ENCODE measurements around the gene TGFBR3.
"Not testable (repeated sequence)": the region's sequence is repeated elsewhere in the genome, so short reads cannot be mapped to it uniquely, and the experiment has no call there.

Gene TGFBR3

DNA sequence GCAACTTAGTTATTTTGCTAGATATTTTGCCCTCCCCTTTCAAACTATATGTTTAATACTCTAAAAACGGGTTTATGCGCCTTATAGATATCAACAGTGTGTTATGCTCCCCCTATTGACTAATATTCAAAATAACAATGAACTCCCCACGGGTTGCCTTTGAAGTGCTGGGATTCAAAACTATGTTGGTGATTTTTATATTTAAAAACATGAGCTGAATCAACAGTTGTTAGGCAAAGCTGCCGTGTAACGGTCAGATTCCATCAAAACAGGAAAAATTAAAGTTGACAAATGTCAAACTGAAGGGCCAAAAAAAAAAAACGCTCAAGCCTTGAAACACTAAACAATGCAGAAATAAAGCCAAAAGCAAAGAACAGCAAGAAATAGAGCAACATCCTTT, 2.5 kb downstream of the TGFBR3 start:
- DNase-seq (ENCODE audit: low read depth), result no peak

DNA sequence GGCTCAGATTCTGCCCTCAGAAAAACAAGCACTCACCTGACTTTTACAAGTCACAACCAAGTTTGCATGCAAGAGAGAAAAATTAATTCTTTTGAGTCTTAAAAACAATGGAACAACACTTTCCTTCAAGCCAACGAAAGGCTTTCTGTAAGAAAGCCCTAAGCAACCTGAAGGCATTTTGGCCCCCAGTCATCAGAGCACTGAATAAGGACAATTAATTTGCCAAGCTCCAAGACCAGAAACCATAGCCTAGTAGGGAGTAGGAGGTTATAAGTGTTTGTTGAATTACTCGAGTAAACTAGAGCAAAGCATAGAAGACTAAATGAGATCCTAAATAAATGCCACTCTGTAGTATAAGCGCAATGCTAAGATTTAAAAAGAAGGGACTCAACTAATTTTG, 4.7 kb downstream of the TGFBR3 start:
- no peak for DNase-seq (ENCODE audit: low read depth)

DNA sequence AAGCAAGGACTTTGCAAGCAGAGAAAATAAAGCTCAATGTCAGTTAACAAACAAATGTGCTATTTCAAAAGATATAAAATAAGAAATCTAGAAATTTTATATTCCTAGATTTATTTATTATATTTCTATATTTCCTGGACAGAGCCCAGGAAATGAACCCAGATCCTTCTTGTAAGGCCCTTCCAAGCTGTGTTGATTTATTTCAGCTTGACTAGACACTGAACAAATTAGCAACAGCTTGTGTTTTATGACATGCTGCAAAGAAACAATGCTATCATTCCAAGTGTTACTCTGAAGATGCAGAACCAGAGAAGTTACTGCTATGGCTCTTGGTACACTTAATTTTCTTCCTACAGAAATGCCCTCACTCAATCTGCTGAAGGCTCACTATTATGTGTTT, 6.2 kb downstream of the TGFBR3 start:
- DNase-seq (ENCODE audit: low read depth), result no peak

DNA sequence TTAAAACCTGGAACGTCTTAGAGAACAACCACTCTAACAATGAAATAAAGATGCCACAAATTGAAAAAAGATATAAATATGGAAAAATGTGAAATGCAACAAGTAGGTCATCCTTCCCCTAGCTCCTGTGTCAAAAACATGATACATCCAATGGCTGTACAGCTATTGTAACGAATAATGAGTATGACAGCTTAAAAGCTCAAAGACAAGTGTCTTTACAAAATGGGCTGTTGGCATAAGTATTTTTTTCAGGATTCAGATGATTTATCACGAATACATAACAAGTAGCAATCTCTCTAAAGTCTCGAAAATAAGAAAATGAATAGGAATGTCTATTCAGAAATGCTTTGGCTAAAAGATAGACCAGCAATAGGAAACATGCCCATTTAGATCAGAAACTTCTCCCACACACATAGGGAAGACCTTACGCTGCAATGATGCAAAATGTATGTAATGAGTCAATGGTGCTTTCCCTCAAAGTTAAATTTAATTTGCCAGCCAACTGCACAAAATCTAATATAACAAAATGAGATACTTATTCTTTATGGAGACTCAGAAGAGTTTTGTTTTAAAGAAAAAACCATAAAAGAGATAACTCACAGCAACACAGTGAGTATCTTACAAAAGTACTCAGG, 8.3 kb downstream of the TGFBR3 start:
- DNase-seq (ENCODE audit: low read depth), result no peak

DNA sequence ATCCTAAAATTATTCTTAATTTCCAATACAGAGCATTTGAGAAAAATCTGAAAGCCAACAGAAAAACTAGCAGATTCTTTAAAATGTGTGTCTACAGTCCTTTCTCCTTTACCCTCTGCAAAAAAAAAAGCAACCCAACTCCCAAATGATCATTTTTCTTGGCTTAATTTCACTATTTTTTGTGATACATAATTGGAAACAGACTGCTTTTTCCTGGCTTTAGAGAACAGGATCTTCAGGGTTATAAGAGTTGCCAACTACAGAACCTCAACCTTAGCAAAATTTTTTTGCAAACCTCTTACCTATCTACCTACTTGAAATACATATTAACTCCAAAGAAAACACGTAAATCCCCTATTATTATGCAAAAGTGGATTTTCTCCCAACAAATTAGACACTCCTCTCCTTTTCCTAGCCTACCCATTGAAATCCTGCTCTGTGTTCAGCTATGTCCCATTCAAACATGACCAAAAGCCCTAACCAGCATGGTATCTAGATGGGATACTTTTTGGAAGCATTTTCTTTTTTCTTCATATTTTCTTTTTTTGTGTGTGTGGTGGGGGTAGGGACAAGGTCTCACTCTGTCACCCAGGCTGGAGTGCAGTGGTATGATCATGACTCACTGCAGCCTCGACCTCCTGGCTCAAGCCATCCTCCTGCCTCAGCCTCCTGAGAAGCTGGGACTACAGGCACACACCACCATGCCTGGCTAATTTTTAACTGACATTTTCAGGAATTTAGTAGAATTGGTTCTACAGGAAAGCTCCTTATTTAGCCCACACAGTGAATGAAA, 9.0 kb downstream of the TGFBR3 start:
- DNase-seq (ENCODE audit: low read depth), result no peak

DNA sequence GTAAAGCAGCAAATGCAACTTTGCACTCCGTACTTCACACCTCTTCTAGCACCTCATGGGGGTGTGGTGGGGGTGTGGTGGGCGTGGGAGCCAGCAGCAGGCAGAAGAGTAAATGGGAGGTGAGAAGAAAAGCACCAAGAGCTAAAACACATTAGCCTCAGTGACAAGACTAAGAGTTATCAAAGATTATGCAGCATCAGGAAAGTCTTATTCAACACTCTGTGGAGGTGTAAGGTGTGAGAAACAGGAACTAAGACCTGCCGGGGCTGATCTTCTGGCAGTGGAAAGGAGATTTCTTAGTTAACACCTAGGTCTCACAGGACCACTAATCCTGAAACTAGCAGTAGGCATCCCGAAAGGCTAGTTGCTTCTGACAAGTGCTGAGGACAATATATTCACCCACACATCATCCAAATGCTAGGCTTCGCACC, 9.9 kb downstream of the TGFBR3 start:
- DNase-seq (ENCODE audit: low read depth), result no peak

DNA sequence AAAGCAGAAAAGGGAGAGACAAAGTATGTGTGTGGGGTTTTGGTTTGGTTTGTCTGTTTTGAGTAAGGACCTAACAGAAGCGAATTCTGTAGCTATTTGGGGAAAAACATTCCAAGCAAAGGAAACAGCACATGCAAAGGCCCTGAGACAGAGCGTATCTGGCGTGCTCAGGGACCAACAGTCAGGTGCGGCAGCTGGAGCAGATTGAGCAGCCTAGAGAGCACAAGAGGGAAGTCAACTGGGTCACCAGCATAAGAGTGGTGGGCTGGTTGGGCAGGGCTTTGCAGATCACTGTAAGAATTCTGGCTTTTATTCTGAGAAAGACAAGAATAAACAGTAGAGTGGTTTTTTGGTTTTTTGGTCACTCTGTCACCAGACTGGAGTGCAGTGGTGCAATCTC, 11.8 kb downstream of the TGFBR3 start:
- no peak for DNase-seq (ENCODE audit: low read depth)

DNA sequence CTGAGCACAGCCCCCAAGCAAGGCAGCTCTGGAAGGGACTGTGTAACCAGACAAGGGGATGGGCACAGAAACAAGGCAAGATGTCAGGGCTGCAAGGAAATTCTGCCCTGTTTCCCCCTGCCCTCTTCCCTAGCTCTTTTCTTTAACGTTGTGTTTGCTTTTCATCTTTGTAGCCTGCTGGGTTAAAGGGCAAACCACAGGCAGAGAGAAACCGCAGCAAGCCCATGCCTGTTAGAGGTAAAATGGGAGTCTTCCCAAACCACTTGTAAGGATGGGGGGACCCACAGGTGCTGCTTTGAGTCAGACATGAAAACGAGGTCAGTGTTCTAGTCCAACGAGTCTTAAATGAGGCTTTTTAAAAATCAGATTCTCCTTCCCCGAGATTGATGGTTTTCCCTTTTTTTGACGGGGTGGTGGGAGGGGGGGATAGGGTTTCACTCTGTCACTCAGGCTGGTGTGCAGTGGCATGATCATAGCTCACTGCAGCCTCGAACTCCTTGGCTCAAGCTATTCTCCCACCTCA, 13.3 kb downstream of the TGFBR3 start:
- DNase-seq (ENCODE audit: low read depth), result no peak

DNA sequence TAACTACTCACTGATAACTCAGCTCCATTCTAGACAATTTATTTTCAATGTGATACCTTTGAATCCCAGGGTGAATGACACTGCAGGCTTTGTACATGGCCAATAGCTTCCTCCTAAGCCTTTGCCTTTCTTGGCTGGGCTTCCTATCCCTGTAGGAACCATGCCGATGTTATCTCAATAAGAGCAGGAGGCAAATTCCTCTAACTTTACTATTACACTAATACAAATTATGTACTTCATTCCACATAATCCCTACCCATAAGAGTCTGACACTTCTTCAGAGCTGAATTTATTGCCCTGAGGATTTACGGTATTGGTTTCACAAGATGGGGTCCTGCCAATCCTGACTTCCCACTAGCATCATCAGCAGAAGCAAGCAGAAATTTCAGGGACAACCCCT, 14.0 kb downstream of the TGFBR3 start:
- no peak for DNase-seq (ENCODE audit: low read depth)

DNA sequence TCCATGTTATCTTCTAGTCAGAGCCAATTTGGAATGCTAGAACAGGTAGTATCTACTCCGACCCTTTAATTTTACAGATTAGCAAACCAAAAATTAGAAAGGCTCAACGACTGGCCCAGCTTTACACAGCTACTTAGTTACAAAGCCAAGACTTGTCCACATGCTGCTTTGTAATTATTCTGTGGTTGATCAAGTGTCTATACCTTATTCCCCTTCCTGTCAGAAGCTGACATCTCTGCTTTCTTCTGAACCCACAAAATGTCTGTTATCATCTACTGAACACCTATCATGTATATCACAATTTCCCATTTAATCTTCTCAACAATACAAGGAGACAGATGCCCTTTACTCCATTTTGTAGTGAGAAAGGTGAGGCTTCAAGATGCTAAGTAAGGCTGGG, 15.6 kb downstream of the TGFBR3 start:
- DNase-seq (ENCODE audit: low read depth), result no peak

DNA sequence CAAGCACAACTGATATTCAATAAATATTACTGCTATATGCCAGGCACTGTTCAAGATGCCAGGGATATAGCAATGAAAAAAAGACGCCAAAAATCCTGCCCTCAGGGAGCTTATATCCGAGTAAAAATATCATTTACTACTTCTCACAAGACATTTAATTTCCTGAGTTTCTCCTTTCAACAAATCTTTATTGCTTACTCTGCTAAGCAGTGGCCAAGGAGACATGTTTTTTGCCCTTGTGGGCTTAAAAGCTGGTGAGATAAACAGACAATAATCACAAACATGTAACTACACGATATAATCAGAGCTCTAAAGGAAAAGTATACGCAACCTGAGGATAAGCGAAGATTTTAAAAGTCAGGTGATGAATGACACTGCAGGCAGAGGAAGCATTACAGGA, 19.5 kb downstream of the TGFBR3 start:
- DNase-seq (ENCODE audit: low read depth), result no peak

DNA sequence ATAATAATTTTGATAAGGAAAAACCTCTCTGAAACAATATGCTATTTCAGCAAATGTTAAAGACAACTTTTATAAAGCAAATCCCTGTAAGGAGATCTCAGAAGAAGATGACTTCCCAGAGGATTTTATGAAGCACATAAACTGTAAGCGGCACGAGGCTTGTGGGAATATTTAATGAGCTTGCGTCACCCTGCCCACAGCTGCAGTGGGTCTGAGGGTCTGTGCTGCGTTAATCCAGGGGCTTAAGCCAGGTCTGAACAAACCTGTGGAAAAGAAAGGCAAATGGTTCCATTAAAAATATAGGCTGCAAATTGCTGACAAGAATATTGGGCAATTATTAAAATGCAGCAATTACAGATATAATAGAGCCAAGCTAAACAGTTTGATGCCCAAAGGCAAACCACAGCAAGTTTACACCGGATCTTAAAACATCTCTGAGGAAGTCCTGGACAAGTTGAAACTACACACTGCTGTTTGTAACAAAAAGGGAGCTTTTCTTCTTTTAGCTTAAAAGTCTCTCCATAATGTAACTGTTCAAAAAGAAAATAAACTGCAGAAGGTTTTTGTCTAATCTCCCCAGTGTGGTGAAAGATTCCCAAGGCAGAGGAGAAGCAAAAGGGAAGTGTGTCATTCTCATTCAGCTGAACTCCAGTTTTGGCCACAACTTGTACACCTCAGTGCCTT, 21.8 kb downstream of the TGFBR3 start:
- DNase-seq (ENCODE audit: low read depth), result no peak

DNA sequence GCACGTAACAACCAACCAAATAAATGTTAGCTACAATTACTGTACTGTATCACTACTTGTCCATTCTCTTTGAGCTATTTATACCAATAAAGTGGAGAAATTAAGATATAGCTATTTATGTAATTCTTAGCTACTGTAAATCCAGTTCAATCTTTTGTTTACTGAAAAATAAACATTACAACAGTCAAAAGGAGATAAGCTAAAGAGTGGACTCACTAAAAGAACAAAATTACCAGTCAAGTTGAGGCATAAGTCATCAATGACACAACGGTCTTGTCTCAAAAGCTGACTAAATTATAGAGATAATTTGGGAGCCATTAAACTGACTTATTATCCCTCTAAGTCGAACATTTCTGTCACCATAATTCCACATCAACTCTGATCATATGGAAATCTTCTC, 22.5 kb downstream of the TGFBR3 start:
- no peak for DNase-seq (ENCODE audit: low read depth)

DNA sequence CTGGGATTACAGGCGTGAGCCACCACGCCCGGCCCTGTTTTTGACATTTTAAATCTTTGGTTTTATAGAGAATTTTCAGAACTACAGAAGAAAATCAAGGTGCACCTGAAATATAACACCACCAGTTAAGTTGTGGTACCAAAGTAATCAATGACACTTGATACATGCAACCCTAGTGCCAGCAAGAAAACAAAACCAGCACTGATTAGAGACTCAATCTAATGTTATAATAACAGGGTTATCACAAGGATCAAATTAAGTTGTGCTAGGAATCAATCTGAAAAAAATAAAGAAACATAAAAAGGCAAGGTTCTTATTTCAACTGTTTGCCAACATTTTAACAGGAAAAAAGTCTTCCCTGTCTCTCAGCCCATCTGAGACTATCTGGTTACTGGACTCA, 23.8 kb downstream of the TGFBR3 start:
- no peak for DNase-seq (ENCODE audit: low read depth)

DNA sequence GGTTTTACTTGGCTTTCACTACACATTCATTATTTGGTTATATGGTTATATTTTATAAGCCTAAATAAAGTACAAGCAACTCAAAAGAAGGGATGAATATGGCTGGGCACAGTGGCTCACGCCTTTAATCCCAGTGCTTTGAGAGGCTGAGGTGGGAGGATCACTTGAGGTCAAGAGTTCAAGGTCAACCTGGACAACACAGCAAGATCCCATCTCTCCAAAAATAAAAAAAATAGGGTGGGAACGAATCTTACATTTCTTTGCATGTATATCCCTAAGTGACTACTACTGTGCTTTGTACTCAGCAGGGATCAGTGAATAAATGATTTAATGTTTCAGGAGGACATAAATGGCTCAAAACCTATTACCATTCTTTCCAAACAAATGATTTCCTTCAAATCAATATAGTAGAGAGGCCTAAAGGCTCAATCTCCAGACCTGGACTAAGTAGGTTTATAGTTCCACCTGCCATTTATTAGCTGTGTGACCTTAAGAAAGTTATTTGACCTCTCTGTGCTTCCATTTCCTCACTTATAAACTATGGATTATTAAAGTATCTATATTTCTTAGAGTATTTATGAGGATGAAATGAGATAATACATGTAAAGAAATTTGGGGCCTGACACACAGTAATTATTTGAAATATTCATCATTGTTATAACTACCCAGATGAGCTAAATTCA, 28.3 kb downstream of the TGFBR3 start:
- no peak for DNase-seq (ENCODE audit: low read depth)

DNA sequence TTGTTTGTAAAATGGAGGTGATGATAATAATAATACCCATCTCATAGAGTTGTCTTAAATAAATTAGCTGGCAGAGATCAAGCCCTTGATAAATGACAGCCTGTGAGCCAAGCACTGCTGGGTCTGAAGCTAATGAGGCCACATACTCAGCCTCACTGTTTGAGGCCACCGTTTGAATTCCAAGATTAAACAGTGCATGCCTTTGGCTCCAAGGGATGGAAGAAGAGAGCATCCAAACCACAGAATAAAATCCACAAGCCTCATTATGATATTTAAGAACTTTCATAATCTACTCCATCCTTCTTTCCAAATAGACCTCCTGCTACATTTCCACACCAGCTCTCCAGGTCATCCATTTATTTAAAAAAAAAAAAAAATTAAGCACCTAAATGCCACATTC, 29.0 kb downstream of the TGFBR3 start:
- no peak for DNase-seq (ENCODE audit: low read depth)

DNA sequence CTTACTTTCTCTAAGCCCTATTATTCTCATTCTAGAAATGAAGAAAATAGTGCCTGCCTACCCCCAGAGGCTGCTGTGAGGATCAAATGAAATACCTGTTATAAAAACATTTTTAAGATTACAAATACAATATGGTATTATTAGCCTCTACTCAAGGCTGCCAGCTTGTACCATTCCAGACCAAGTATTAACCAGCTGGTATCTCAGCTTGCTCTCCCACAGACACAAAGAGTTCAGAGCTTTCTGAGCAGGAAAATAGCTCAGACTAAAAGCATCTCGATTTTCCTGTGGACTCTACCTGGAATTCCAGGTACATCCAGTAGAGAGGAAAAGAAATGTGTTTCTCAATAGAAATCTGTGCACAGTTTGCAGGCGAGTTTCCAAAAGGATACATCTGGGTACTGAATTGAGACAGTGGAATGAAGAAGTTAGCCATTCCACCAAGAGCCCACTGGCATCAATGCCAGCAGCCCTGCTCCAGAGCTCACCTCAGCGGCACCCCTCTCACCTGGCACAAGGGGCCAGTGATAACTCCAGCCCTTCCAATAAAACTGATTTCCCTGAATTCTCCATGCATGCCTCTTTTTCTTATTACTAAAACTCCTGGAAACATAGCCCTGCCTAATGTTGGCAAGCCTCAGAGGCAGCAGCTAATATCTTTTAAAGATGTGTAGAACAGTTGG, 31.0 kb downstream of the TGFBR3 start:
- DNase-seq (ENCODE audit: low read depth), result no peak

DNA sequence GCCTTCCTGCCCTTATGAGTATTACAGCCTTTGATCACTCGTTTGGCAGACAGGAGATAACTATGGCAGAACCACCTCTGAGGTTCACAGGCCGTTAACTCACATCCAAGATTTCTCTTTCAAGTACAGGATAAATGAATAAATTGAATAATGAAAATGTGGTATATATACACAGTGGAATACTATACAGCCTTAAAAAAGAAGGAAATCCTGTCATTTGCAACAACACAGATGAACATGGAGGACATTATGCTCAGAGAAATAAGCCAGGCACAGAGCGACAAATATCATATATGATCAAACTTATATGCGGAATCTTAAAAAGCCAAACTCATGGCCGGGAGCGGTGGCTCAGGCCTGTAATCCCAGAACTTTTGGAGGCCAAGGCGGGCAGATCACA, 32.6 kb downstream of the TGFBR3 start:
- no peak for DNase-seq (ENCODE audit: low read depth)

DNA sequence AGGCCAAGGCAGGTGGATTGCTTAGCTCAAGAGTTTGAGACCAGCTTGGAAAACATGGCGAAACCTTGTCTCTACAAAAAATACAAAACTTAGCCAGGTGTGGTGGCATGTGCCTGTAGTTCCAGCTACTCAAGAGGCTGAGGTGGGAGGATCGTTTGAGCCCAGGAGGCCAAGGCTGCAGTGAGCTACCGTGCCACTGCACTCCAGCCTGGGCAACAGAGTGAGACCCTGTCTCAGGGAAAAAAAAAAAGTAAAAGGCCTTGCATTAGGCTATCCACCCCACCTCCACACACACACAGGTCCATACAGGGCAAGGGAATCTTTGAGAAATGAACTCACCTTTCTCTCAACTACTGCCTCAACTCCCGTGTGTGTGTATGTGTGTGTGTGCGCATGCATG, 33.9 kb downstream of the TGFBR3 start:
- DNase-seq (ENCODE audit: low read depth), result not testable (repeated sequence)

DNA sequence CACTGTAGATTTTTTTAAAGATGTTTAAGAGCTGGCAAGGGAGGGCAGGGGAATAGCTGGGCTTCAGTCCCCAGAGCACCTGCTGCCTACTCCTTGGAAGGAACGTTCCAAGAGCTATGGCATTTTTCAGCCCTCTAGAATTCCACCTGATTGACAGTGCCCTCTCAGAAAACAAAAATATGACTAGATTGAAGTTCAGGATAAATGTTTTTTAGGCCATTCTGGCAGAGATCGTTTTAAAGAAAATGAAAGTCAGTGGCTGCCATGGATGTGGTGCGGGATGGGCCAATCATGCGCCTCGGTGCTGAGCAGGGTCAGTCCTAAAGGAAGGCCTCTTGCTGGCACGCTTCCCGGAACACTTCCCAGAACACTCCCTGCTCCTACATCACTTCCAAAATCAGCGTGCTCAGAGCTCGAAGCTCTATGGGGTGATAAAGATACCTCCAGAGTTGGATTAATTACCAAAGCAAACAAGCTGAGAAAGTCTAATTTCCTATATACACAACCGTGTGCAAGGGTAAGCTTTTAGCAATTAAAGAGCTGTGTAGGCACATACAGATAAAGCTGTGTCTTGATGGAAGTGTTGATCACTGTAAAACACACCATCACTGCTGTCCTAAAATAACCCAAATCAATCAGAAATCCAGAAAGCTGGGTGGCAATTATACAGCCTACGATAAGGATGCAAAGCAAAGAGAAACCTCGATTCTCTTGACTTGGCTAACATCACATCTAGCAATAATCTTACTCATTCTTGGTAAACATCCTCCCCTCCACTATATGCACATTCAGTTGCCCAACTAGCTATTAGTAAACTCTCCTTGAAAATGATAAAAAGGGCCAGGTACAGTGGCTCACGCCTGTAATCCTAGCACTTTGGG, 34.6 kb downstream of the TGFBR3 start:
- DNase-seq (ENCODE audit: low read depth), result no peak

DNA sequence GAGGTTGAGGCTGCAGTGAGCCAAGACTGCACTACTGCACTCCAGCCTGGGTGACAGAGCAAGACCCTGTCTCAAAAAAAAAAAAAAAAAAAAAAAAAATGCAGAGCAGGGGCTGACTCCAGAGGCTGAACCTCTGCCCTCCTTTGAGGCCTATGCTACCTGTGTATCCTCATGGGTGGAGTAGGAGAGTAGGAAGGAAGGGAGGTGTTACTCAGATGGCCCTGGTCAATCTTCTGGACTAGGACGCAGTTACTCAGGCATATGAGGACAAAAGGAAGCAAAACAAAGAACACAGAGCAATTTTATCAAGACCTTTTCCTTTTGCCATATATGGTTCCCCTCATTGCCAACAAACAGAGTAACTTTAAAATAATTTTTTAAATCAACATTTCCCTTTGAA, 35.2 kb downstream of the TGFBR3 start:
- DNase-seq (ENCODE audit: low read depth), result no peak
